ENCODE measurements around the gene SNRPA. TPM values are rescaled to one million over a fixed set of nuclear protein-coding genes. Genes with fewer than 3 reads are reported as not detected.

The SNRPA gene
- total and polyA plus RNA-seq, 2 of the 4 experiments (the other 2 are of a cell fraction): 30.3 to 81.3 TPM

GRCh38 chr19:40735013-40735771 lies 15.8 kb upstream of the SNRPA start:
- TF ChIP-seq RFX5 (IDR thresholded peaks at IDR 0.05; ENCODE audit: low read depth, low read length) (no peak), CEBPB (IDR thresholded peaks at IDR 0.05; ENCODE audit: low read depth, low read length) (no peak), POLR2A (IDR thresholded peaks at IDR 0.05; ENCODE audit: low read depth, low read length) (no peak), ELK1 (IDR thresholded peaks at IDR 0.05; ENCODE audit: borderline replicate concordance, low read depth, low read length) (no peak), MXI1 (IDR thresholded peaks at IDR 0.05; ENCODE audit: borderline replicate concordance, low read depth, low read length) (no peak), RAD21 (IDR thresholded peaks at IDR 0.05; ENCODE audit: low read length) (no peak), USF2 (IDR thresholded peaks at IDR 0.05; ENCODE audit: low read depth, low read length) (no peak)
- Histone ChIP-seq H3K4me1 (ENCODE audit: control insufficient read depth, insufficient read depth, low read length) (no peaks in the 10 kb centered on the region), H2BK15ac (ENCODE audit: low read depth, low read length) (no peak overlapping the region), H2AK5ac (ENCODE audit: low read depth, low read length) (no peak overlapping the region), H3K79me1 (ENCODE audit: low read depth in 1 of 2, low read length in 2 of 2) (peaks cover 0 to 4% of the 10 kb centered on the region in 2 experiments; a peak in 1 of 4 replicates), H4K5ac (ENCODE audit: low read depth, low read length) (no peak overlapping the region), H3K27ac (ENCODE audit: insufficient read depth, low read length) (no peak overlapping the region), H3K23ac (ENCODE audit: low read depth, low read length) (no peak overlapping the region), H2BK120ac (ENCODE audit: low read depth, low read length) (no peak overlapping the region), H3K9ac (ENCODE audit: low read depth, low read length) (no peak overlapping the region), H2BK20ac (ENCODE audit: low read depth, low read length) (no peak overlapping the region), H3K9me3 (ENCODE audit: control insufficient read depth, insufficient read depth, low read length) (no peaks in the 10 kb centered on the region), H3K14ac (replicated peaks; ENCODE audit: low read depth, low read length) (no peak overlapping the region), H4K20me1 (ENCODE audit: insufficient read depth, low read length) (no peaks in the 10 kb centered on the region), H3K9me1 (ENCODE audit: insufficient read depth, low read length) (no peaks in the 10 kb centered on the region), H3K36me3 (ENCODE audit: control insufficient read depth, insufficient read depth, low read length) (peaks cover 66% of the 10 kb centered on the region), H2AFZ (replicated peaks; ENCODE audit: low read length, poor library complexity) (no peak overlapping the region), H3K27me3 (ENCODE audit: control insufficient read depth, insufficient read depth, low read length) (no peaks in the 10 kb centered on the region), H4K8ac (ENCODE audit: low read depth in 2 of 2, low read length in 2 of 2) (no peak overlapping the region), H4K91ac (ENCODE audit: insufficient read depth, low read depth, low read length) (no peak overlapping the region), H3K4me2 (ENCODE audit: low read depth, low read length) (no peak overlapping the region), H2BK5ac (ENCODE audit: low read depth, low read length, poor library complexity, severe bottlenecking) (no peak overlapping the region), H3K18ac (ENCODE audit: low read depth, low read length) (no peak overlapping the region), H3K4me3 (ENCODE audit: insufficient read depth, low read depth, low read length) (no peak overlapping the region), H3K56ac (ENCODE audit: extremely low read depth, insufficient read depth, low read length) (no peak overlapping the region), H3K4ac (ENCODE audit: low read depth, low read length) (no peak overlapping the region), H2AK9ac (replicated peaks; ENCODE audit: low read depth, low read length, poor library complexity) (no peak overlapping the region)
- no peak for DNase-seq
- 94% methylated on average over 6 of the region's 11 CpGs; no CpG with 5 or more reads in 1 of the 2 experiments for WGBS, 2 experiments (ENCODE audit: extremely low coverage in 2 of 2, insufficient read length in 1 of 2)
- ChIA-PET POLR2A (ENCODE audit: unreplicated experiment) (no interaction called here), CTCF (no interaction called here)
- no peak for ATAC-seq (ENCODE audit: low read depth)
- BruUV-seq (replicated peaks): no TSS peak
- dilution Hi-C loops (cut with HindIII; ENCODE audit: low sequenced_read_pairs, unreplicated experiment) (no loop called here), intact Hi-C loops (cut with micrococcal nuclease) (no loop called here), in situ Hi-C loops (cut with MboI; ENCODE audit: low sequenced_read_pairs) (no loop called here)
